ENCODE measurements around the gene FYCO1.
"Not testable (repeated sequence)": the region's sequence is repeated elsewhere in the genome, so short reads cannot be mapped to it uniquely, and the experiment has no call there.

FYCO1 gene

DNA sequence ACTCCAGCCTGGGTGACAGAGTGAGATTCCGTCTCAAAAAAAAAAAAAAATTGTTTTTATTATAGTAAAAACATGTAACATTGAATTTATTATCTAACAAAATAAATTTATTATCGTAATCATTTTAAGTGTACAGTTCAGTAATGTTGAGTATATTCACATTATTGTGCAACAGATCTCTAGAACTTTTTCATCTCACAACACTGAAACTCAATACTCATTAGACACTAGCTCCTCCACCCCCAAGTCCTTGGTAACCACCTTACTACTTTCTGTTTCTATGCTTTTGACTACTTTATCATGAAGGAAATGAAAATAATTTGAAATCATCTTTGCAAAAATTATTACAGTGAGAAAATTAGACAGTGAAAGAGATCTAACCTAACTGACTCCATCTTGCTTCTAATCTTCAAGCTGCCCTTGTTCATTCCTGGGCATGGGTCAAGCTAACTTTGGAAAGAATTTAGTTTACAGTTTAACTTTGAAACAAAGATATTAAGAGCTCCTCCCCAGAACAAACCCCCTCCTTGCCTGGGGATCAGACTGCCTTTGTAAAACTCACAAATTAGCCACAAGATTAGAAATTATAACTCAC, 15.0 kb upstream of the FYCO1 start:
- no peak for DNase-seq (ENCODE audit: low read depth)

DNA sequence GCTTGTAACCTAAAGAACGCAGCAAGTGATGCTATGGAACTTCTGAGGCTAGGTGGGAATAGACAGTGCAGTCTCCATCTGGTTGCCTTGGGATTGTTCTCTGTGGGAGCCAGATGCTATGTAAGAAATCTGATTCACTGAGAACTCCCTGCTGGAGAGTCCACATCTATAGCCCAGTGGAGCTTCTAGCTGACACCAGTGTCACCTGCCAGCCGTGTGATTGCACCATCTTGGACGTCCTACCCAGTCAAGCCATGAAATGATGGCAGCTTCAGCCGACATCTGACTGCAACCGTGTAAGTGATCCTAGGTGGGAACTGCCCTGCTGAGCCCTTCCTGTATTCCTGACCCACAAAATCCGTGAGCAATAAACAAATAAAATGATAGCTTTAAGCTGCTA, 12.4 kb upstream of the FYCO1 start:
- no peak for DNase-seq (ENCODE audit: low read depth)

DNA sequence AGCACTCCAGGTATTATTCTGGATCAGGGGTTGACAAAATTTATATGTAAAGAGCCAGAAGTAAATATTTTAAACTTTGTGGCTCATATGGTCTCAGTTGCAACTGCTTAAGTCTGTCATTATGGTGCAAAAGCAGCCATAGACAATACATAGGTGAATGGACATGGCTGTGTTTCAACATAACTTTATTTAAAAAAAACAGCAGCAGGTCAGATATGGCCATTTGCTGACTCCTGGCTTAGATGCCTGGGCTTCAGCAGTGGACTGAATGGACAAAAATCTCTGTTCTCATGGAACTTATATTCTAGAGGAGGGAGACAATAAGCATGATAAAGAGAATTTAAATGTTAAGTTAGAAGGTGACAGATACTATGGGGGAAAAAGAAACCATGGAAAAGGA, 11.7 kb upstream of the FYCO1 start:
- no peak for DNase-seq (ENCODE audit: low read depth)

DNA sequence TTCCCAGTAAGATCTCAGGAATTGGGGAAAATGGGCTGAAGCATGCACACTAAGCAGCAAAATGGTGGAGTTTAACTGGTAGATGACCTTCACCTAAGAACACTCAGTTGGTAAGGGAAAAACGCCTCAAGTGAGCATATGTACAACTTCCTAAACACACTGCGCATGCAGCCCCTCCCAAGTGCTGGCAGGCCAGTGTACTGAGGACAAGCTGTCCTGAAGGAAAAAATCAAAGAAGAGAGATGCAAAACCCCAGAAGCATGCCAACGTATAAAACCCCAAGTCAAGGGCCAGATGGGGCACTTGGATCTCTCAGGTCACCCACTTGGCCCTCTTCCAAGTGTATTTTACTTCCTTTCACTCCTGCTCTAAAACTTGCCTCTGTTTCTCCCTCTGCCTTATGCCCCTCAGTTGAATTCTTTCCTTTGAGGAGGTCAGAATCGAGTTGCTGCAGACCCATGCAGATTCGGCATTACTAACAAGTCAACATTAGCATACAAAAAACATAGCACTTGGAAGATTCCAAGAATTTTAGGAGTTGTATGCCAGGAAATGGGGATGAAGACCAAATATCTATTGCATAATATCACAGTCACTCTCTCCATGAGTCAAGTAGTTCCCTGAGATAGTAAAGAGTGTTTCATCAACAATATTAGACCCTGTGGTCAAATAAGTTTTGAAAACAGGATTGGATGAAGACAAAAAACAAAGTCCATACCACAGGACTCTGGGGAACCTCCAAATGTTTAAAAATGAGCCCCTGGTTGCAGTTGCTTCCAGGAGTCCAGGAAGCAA, 10.8 kb upstream of the FYCO1 start:
- DNase-seq (ENCODE audit: low read depth): peak; percentile 61

DNA sequence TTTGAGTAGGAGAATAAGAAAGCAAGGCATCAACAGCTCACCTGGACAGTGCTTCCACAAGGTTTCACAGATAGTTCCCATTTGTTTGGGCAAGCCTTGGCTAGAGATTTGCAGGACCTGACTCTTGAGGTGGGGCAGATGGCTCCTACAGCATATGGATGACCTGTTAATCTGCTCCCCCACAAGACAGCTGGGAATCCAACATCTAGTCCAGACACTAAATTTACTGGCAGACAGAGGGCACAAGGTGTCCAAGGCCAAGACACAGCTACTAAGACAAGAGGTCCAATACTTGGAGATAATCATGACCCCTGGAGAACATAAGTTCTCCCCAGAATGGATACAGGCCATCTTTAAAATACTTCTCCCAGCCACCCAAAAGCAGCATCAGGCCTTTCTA, 8.1 kb upstream of the FYCO1 start:
- DNase-seq (ENCODE audit: low read depth): not testable (repeated sequence)

DNA sequence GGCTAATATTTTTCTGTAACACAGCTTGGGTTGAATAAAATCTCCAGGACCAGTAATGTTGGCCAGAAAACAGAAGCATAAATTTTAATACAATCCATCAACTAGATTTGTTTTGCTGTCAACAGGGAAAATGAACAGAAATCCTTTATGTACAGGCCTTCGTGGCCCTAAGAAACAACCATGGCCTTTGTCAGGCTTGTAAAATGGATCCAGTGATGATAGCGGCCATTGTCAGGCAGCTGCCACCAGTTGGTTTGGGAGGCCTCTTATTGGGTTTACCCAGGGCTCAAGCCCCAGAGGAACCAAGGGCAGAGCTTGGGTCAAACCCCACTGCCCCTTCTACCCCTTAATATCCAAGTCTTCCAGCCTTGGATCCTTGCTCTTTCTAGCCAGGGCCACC, 5.6 kb upstream of the FYCO1 start:
- no peak for DNase-seq (ENCODE audit: low read depth)

DNA sequence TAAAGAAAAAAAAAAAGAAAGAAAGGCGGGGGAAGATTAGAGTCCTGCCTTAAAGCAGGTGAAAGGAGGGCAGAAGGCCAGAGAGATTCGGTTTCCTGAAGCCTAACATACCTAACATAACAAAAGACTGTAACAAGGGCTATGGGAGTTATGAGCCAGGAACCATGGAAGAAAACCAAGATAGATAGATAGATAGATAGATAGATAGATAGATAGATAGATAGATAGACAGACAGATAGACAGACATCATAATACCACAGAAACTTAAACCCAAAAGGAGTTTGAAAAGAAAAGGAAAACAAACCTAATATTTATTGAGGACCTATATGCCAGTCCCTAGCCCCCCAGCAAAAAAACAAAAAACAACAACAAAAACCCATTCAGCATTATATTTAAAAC, 2.3 kb upstream of the FYCO1 start:
- DNase-seq (ENCODE audit: low read depth): no peak

DNA sequence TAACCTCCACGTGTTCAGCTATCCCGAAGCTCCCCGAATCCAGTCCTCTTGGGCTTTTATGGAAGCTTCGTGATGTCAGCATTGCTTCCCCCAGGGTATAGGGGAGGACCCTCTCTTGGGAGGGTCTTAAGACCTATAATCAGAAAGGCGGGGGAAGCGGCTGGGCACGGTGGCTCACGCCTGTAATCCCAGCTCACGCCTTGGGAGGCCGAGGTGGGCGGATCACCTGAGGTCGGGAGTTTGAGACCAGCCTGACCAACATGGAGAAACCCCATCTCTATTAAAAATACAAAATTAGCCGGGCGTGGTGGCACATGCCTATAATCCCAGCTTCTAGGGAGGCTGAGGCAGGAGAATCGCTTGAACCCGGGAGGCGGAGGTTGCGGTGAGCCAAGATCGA, 1.9 kb upstream of the FYCO1 start:
- not testable (repeated sequence) for DNase-seq (ENCODE audit: low read depth)

DNA sequence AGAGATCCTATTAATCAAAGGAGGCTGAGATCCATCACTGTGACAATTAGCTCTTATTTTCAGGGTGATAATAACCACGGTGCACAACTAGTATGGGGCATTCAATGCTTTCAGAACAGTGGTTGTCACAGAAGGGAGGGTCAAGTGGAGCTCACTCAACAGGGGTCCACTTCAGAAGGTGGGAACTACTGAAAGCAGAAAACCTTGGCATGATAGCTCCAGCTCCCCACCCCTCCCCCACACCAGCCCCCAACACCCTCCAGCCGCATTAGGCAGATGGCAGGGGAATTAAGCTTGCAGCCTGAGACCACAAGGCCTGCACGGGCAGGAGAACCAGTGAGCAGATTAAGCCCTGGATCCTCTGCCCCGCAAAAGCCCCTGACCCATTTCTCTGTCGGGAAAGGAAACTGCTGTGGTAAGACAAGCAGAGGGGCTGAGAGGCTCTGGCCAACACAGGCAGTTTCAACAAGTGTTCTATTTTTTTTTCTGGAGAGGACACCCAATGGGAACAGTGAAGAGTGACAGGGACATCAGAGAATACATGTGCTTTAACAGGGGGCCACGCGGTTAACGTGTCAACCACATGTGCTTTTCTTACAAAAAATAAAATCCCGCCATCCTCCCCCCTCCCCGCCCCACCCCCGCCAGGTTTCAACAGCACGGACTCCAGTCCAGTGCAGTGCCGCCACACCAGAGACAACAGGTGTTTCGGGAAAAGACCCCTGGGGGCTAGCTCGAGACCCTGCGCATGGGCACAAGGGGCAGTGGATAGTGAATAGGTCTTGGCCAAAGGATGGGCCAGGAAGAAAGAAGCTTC, 997 bp downstream of the FYCO1 start:
- DNase-seq (ENCODE audit: low read depth): no peak

DNA sequence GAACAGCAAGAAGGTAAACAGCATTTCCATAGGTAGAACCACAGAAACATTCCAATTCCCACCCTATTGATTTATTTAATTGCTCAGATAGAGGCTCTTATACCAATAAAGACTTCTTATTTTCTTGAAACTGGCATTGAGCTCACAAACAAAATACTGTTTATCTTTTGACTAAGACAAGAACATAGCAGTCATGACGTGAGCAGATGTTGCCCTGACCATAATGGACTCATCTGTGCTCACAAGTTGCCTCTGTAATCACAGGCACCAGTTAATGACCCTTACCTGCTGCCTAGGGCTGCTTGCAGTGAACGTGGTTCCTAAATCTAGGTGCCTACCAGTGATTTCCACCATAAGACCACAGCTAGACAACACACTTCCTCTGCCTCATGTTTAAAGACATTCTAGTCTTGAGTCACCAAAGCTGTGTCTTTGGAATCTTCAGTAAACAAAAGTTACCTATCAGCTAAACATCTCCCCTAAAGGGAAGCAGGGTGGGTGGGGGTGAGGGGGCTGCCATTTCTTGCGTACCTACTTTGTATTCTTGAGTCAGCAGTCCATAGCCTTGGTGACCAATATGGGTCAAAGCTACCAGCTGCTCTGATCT, 2.1 kb downstream of the FYCO1 start:
- DNase-seq (ENCODE audit: low read depth): no peak

DNA sequence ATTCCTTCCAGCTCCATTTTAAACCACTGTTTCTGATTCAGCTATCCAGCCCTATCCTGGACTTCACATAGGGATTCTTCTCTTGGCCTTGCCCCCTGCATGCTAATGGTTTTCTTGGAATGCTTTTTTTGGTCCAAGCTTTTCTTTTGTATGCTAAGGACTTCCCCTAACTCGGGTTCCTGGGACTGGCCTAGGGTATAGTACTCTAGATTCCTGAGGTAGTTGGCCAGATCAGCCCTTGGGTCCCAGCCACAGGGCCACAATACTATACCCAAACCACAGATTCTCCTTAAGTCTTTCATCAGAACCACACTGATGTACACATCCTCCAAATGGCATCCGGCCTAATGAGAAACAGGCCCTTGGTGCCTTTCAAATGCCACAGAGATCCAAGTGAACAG, 2.8 kb downstream of the FYCO1 start:
- peak; percentile 80 for DNase-seq (ENCODE audit: low read depth)

DNA sequence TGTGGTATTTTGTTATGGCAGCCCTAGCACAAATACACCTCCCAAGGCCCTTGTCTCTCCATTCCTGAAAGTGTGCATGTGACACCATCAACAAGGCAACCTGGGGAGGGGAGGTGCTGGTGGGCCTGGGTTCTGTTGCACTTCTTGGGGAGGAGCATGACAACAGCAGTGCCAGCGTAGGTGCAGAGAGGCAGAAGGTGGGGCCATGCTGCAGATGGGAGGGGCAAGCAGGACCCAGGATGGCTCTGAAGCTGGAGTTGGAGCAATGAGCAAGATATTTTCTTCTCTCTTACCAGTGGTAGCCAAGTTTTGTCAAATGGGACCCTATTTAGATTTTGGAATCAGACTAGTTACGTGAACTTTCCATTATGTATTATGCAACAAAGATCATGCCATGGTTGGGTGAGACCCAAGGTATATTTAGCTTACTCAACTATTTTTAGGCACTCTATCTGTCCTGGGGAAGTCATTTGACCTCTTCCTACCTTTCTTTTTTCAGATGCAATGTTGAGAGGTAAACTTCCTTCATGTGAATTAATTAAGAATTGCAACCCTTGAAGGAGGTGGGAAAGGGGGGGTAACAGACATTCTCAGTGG, 3.4 kb downstream of the FYCO1 start:
- DNase-seq (ENCODE audit: low read depth): no peak

DNA sequence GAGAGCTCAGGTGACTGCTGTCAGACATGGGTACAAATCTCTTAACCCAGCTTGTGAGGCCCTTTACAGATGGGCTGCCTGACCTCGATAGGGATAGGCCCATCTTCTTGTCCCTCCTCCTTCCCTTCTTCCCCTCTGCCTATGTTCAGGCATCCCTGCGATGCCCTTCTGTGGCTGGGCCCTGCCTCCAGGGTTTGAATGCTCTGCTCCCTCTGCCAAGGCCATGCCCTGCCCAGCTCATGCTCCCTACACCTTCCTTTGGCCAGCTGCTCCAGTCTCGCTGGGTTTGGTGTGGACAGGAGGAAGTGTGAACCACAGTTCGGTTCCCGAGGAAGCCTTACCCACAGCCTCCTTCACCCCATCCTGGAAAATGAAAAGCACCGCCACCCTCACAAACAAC, 4.3 kb downstream of the FYCO1 start:
- no peak for DNase-seq (ENCODE audit: low read depth)

DNA sequence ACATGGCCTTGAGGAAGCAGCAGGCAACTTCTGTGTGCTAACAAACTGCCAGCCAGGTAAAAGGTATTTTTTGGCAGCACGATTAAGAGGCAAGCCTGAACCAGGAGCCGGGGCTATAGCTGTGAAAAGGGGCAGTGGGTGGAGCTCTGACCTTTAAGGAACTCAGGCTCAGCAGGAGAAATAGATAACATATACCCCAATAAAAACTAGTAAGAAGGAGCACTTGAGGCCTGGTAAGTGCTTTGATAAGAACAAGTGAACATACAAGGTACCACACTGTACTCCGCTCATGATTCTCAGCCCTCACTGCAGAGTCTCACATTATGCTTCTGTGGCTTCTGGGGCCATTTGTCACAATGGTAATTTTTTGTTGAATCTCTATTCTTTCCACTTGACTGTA, 5.4 kb downstream of the FYCO1 start:
- DNase-seq (ENCODE audit: low read depth): no peak

DNA sequence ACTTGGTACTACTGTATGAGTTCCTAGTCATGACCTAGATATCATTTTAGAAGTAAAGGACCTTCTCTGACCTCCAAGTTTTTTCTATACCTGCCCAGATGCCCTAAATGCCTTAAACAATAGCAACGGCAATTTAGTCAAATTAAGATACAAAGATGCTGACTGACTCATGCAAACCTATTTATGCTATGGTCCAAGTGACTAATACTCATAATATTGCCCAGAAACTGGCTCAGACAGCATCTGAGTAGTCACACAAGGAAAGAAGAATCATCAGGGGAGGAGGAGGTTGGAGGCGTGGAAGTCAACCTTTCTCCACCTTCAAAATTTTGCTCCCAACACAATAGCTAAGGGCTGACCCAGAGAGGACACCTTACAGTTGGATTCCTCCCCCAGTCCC, 6.8 kb downstream of the FYCO1 start:
- DNase-seq (ENCODE audit: low read depth): peak; percentile 59

DNA sequence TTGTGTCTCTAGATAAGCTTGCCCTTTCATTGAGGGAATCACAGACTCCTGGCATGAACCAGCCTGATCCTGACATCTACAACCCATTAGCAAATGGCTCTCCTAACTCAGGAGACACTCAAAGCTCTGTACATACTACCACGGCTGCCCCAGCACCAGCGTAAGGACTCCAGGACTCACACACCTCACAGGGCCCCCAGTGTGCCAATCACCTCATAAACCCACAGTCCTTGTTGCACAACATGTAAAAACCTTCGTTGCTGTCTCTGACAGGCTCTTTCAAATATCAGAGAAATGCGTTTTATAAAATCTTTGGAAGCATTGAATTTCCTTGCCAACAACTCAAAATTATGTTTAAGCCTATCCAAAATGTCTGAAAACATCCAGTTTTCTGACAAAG, 7.3 kb downstream of the FYCO1 start:
- no peak for DNase-seq (ENCODE audit: low read depth)

DNA sequence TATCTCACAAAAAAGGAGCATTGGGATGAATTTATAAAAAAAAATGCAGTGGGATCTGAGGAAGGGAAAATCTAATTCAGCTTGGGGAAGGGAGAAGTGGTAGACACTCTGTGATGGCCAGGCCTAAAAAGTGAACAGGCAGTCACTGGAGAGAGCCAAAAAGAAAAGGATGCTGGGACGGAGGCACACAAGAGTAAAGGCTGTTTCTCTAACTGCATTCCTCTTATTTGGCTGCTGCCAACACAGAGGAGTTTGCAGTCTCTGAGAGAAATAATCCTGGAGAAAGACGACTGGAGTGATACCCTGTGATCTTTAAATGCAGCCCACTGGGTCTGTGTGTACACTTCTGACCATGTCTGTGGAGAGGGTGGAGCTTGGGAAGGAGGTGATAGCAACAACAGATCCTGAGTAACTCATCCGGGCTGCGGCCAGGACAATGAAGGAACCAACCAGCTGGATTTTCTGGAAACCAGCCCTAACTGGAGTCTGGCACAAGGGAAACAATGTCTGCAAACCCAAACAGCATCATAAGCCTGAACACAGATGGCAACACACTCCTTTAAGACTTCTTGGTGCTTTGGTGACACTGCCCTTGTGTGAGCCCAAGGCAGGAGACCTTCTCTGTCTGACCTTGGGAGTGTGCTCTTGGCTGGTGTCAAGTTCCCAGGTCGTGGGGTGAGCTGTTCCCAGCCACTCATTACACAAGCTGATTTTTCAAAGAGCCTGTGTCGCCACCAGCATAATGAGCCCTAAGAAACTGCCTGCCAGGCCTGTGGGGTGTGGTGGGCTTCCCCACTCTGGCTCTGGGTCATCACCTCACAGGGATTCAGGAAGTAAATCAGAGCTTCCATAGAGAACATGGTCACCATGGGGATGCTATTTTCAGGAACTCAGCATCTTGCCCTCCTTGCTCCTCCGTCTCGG, 8.0 kb downstream of the FYCO1 start:
- peak; percentile 63 for DNase-seq (ENCODE audit: low read depth)

DNA sequence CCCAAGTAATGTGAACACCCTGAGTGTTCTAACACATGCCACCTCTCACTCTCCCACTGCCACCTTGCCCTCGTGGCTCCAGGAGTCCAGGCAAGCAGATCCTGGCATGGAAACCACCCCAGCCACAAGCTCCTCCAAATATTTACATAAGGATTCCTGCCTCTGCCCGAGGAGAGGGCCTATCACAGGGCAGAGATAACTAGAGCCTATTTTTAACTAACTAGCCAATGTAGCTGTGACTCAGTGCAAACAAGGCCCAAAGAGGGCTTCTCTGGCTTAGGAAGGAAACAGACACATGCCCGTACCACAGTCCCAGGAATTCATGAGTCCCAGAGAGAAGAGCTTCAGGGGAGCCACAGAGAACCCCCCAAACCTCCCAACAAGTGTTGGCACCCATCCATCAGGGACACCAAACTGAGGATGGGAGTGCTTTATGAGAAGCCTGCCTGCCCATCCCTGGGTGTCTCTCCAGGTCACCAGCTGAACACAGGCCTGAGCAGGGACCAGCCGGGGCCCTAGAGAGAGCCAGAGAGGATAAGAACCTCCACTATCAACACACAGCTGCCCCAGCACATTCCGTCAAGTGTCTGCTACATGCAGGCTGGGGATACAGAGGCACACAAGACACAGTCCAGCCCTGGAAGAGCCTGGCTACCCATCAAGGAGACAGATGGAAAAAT, 9.2 kb downstream of the FYCO1 start:
- no peak for DNase-seq (ENCODE audit: low read depth)

DNA sequence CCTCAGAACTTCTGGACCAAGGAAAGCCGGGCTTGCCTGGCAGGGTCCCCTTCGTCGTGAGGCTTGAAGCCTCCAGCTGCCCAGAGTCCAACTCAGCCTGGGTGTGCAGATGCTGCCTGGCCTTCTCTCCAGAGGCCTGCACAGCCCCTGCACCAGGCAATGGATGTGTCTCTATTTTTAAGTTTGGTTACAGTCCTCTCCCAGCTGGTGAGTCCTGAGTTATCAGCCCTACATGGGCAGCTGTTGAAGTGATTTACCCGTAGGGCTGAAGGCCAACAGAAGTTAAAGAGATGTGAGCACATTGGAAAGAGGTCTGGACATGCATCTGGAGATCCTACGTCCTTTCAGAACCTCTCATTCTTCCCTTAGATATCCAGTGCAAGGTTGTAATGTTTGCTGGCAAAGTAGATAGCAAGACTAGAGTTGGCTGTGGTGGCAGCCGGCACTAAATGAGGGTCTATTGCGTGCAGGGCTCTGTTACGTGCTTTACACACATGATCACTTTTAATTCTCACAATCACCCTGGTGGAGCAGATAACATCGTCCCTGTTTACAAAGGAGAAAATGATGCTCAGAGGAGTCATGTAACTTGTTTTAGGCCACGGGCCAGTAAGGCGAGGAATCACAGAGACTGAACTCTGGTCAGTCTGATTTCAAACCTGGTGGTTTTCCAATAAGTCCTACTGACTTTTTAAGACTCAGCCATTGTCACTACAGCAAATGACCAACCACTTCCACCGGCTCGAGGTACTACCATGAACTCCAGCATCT, 9.9 kb downstream of the FYCO1 start:
- no peak for DNase-seq (ENCODE audit: low read depth)
